NCI-H510A treated with DMSO at 0.1 percent for 48 hours (cell line): ENCODE data around the gene AKR1D1.
"Not testable (repeated sequence)": the region's sequence is repeated elsewhere in the genome, so short reads cannot be mapped to it uniquely, and the experiment has no call there.

Experiments used
- DNase-seq: peaks from one replicate; lab custom pipeline; 2025; lab: John Stamatoyannopoulos, UW

Gene AKR1D1, protein sequence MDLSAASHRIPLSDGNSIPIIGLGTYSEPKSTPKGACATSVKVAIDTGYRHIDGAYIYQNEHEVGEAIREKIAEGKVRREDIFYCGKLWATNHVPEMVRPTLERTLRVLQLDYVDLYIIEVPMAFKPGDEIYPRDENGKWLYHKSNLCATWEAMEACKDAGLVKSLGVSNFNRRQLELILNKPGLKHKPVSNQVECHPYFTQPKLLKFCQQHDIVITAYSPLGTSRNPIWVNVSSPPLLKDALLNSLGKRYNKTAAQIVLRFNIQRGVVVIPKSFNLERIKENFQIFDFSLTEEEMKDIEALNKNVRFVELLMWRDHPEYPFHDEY

DNA sequence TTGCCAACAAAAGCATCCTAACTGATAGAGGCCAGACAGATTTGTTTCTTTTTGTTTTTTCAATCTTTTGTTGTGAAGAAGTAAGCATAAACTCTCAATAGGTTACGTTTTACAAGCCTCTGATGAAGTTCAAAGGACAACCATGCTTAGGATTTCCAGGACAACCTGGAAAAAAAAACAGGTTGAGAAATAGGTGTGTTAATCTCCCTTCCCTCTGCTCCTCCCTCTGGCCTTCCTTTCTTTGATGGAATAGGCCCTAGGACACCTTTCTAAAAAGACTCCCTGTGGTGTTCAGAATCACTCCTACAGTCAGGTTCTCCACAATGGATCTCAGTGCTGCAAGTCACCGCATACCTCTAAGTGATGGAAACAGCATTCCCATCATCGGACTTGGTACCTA is at the start of gene AKR1D1:
Gene AKR1D1, plus strand, starts transcription at position 264 of the 400 bp plus-strand sequence. Its CDS starts 60 bp downstream, at position 324.
- no peak for DNase-seq

GRCh38 chr7:138027100-138027499 is 49.2 kb upstream of the AKR1D1 start:
- no peak for DNase-seq

DNA sequence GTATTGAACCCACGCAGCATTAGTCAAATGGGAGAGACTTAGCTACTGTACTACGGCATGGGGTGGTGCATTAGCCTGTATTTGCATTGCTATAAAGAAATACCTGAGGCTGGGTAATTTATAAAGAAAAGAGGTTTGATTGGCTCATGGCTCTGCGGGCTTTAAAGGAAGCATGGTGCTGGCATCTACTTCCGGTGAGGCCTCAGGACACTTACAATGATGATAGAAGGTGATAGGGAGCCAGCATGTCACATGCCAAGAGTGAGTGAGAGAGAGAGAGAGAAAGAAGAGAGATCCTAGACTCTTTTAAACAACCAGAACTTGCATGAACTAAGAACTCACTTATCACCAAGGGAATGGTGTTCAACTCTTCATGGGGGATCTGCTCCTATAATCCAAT is 47.1 kb upstream of the AKR1D1 start:
- DNase-seq = no peak

DNA sequence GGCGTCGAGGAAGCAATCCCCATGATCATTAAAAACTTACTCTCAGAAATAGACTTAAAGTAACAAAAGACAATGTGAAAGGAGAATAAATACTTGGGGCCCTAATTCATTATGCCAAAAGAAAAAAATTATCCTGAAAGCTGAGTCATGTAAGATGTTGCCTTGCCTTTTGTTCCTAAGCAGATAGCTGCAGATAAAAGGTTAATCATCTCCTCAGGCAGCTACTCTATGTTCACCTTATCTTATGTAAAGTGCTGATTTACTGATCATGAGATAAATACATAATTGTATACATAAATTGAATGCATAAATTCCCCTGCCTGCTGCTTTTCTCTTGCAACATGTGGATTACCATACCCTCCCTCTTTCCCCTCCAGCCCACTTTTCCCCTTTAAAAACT is 46.3 kb upstream of the AKR1D1 start:
- no peak for DNase-seq

GRCh38 chr7:138030679-138031351 is 45.4 kb upstream of the AKR1D1 start:
- no peak for DNase-seq

DNA sequence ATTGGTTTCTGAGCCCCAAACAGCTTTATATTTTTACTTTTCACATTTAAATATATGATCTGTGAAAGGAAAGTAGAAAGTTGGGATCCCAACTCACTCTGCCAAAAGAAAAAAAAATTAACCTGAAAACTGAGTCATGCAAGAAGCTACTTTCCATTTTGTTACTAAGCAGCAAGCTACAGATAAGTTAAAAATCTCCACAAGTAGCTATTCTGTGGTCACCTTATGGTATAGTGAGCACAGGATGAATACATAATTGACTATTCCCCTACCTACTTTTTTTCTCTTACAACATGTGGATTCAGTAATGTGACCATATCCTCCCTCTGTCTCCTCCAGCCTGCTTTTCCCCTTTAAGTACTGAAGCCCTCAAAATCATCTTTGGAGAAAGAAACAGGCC is 44.1 kb upstream of the AKR1D1 start:
- no peak for DNase-seq

- no peak for DNase-seq
Observed at GRCh38 chr7:138032770-138033169, 43.5 kb upstream of the AKR1D1 start.

- no peak for DNase-seq
Observed at GRCh38 chr7:138033241-138033640, 43.0 kb upstream of the AKR1D1 start.

- no peak for DNase-seq
Observed at GRCh38 chr7:138036135-138036534, 40.1 kb upstream of the AKR1D1 start.

- not testable (repeated sequence) for DNase-seq
Observed at GRCh38 chr7:138040063-138040462, 36.2 kb upstream of the AKR1D1 start.

DNA sequence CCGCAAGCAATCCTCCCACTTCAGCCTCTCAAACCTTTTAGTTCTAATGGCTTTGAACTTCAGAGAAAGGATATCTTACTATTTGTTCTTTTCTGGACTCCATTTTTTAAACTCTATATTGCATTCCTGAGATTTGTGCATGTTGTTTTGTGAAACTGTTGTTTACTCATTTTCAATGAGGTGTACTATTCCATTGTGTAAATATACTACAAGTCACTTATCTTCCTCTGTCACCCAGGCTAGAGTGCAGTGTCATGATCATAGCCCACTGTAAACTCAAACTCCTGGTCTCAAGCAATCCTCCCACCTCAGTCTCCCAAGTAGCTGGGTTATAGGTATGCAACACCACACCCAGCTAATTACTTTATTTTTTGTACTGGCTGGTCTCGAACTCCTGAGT is 31.4 kb upstream of the AKR1D1 start:
- no peak for DNase-seq

DNA sequence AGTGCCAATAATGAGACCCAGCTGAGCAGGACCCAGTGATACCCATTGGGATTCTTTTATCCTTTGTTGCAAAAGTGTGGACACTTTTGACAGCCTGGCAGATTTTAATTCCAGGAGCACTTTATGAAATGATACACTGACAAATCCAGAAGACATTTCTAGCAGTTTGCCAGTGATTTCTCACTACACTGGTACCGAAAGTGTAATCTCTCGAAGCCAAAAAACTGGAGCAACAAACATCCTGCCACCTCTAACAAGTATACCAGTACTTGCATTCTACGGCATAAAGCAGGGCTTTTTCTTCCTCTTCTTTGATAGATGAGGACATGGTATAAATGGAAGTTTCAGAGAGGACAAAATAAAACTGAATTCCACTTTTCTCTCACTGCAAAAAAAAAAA is 28.4 kb upstream of the AKR1D1 start:
- DNase-seq = no peak

DNA sequence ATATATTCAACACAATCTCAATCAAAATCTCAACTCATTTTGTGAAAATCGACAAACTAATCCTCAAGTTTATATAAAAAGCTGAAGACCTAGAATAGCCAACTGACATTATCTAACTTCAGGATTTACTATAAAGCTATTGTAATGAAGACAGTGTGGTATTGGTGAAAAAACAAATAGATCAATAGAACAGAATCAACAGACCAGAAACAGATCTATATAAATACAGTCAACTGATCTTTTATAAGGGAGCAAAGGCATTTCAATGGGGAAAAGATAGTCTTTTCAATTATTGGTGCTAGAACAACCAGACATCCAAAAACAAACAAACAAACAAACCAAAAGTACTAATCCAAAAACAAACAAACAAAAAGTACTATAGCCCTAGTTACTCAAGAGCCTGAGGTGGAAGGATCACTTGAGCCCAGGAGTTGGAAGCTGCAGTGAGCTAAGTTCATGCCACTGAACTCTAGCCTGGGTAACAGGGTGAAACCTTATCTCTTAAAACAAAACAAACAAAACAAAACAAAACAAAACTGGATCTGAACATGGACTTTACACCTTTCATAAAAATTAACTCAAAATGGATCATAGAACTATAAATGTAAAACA is 26.6 kb upstream of the AKR1D1 start:
- no peak for DNase-seq

- not testable (repeated sequence) for DNase-seq
Observed at GRCh38 chr7:138051712-138052247, 24.5 kb upstream of the AKR1D1 start.

DNA sequence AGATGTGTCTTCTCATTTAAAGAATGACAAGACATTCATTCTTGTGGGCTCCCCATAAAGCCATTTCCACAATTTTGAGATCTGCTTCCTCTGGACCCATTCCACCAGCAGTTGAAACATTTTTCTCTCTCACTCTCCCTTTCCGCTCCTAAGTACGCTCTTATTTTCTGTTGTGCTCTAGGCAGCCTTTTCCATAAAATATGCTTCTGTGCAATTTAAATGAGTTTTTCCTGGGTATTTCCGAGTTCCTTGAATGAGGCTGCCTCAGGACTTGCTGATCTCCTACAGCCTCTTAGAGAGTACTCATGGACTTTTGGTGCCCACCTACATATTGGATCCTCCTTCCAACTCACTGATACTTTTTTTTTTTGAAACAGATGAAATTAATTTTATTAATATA is 23.6 kb upstream of the AKR1D1 start:
- no peak for DNase-seq

GRCh38 chr7:138055698-138056097 is 20.6 kb upstream of the AKR1D1 start:
- DNase-seq = not testable (repeated sequence)

DNA sequence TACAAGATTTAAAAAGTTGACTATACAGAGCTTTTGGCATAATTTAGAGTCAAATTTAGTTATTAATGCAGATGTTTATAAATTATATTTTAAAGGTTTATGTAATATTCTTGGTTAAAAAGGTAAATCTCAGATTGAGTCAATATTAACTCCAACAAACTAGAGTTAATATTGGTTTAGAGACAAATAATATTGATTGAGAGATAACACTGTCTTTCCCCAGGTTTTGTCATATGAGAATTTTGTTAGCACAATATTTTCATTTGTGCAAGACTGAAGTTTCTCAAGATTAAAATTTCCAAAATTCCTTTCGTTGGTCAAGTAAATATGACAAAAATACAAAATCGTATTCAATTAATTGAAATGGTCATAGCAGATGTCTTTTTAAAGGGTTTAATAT is 12.9 kb upstream of the AKR1D1 start:
- DNase-seq = no peak

- no peak for DNase-seq
Observed at GRCh38 chr7:138064856-138065357, 11.4 kb upstream of the AKR1D1 start.

DNA sequence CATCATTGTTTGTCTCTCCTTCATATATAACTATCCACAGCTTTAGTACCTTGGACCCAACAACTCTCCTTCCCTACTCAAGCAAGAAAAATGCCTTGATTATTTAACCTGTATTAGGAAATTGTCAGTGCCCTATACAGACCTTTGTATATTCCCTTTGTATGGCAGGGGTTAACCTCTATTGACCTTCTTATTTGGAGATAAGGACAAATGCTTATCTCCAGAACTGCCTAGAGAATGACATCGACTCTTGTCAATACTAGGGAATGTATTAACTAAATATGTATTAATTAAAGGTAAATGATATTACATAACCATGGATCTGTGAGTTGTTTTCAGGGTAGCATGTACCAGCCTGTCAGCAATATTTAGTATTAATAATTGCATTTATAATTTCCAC is 10.4 kb upstream of the AKR1D1 start:
- DNase-seq = no peak

GRCh38 chr7:138066954-138067394 is 9.3 kb upstream of the AKR1D1 start:
- no peak for DNase-seq

DNA sequence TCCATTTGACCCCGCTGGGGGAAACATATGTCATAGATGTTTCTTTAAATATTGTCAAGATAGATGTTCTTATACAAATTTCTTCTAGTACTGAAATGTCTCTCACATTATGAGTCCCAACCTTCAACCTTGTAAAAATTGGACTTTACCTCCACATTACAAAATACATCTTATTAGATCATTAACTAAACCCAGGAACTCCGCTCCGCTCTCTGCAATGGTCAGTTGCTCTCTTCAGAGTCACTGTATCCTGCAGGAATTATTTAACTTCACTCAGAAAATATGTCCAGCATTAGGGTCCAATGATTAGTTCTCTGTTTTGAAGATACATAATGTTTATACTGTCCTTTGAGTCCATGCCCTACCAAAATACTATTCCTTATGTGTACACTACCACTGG is 8.5 kb upstream of the AKR1D1 start:
- DNase-seq = no peak

DNA sequence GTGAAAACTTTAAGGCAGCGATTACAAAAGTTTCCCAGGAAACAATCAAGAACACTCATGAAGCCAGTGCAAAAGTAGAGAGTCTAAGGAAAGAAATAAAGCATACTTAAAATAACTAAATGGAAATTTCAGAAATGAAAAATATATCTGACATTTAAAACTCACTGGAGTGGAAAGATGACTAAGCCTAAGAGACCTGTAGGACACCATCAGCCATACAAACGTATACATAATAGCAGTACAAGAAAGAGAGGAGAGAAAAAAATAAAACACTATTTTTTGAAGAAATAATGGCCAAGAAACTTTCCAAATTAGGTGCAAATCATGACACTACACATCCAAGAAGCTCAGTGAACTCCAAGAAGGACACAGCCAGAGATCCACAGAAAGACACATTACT is 5.4 kb upstream of the AKR1D1 start:
- no peak for DNase-seq

DNA sequence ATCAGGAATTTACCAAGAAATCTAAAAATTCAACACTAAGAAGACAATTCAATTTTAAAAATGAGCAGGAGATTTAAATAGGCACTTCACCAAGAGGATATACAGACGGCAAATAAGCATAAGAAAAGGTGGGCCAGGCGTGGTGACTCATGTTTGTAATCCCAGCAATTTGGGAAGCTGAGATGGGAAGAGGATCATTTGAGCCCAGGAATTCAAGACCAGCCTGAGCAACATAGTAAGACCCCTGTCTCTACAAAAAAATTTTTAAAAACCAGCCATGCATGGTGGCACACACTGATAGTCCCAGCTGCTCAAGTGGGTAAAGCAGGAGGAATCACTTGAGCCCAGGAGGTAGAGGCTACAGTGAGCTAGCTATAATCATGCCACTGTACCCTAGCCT is 3.5 kb upstream of the AKR1D1 start:
- no peak for DNase-seq
